AG04449 (cell line): ENCODE measurements around the gene ARMC12.

Source experiments
- CTCF ChIA-PET: fragments of 350-600 bp; formaldehyde crosslinking; extraction: SDS; loops from one replicate; lab custom pipeline; 2021; ENCODE audit warnings: antibody characterized with exemption; lab: Yijun Ruan, JAX
- POLR2A ChIA-PET: fragments of 400-600, 350-600 bp; formaldehyde crosslinking; extraction: SDS; loops from one replicate; lab custom pipeline; 2020; ENCODE audit warnings: antibody characterized with exemption, inconsistent platforms; lab: Yijun Ruan, JAX
- DNase-seq: peaks from one replicate; pipeline ENCODE4 v3.0.0-alpha.2; 2010; ENCODE audit warnings: low read depth, low spot score
- H3K4me3 ChIP-seq: 2 replicates; pipeline ENCODE4 v1.5.1; 2011; ENCODE audit warnings: low read depth, mild to moderate bottlenecking, control low read depth, low read length
- CTCF ChIP-seq: IDR thresholded peaks from one replicate; pipeline ENCODE4 v1.5.1; 2011; ENCODE audit warnings: mild to moderate bottlenecking, moderate library complexity, low read length, control low read depth, inconsistent platforms; ENCODE audit not compliant: insufficient read depth; ENCODE audit errors: missing control alignments

ARMC12 gene

GRCh38 chr6:35780719-35781118 is 43.9 kb downstream of the ARMC12 start, which contains the start of gene CLPSL1:
TSS of gene CLPSL1 (plus strand) at chr6:35781019. CDS start at chr6:35781111, 92 bp downstream.
- DNase-seq = no peak
- no peak within 1 kb of the TSS for H3K4me3 ChIP-seq
- ChIA-PET CTCF (no interaction called here), POLR2A (no interaction called here)
- no peak for TF ChIP-seq CTCF

GRCh38 chr6:35781290-35781689 is 44.5 kb downstream of the ARMC12 start:
- ChIA-PET CTCF (no interaction called here), POLR2A (no interaction called here)
- no peak overlapping the region for H3K4me3 ChIP-seq
- no peak for DNase-seq
- no peak for TF ChIP-seq CTCF

- CTCF ChIA-PET = no interaction called here
- TF ChIP-seq CTCF = no peak
- no peak overlapping the region for H3K4me3 ChIP-seq
- POLR2A ChIA-PET = no interaction called here
- DNase-seq = no peak
Measured at GRCh38 chr6:35782424-35782823, 45.6 kb downstream of the ARMC12 start.

GRCh38 chr6:35784200-35784599 is 47.4 kb downstream of the ARMC12 start:
- no peak overlapping the region for H3K4me3 ChIP-seq
- TF ChIP-seq CTCF = no peak
- ChIA-PET POLR2A (no interaction called here), CTCF (interaction anchor here (1.0 kb wide), 1 partner anchor 46 kb away, joined by 3 read pairs; no protein-coding TSS in a partner anchor)
- no peak for DNase-seq

GRCh38 chr6:35786272-35786671 is 49.4 kb downstream of the ARMC12 start:
- ChIA-PET POLR2A (no interaction called here), CTCF (interaction anchor here (0.6 to 4.4 kb wide), 3 partner anchors 11 to 263 kb away, joined by 3 to 33 read pairs (median 3); partner anchors contain the start of gene CLPS)
- no peak overlapping the region for H3K4me3 ChIP-seq
- no peak for DNase-seq
- no peak for TF ChIP-seq CTCF

GRCh38 chr6:35786810-35787209 is 50.0 kb downstream of the ARMC12 start:
- TF ChIP-seq CTCF = no peak
- H3K4me3 ChIP-seq = no peak overlapping the region
- no peak for DNase-seq
- ChIA-PET CTCF (interaction anchor here (0.6 to 4.4 kb wide), 2 partner anchors 11 to 46 kb away, joined by 3 to 33 read pairs; partner anchors contain the start of gene CLPS), POLR2A (no interaction called here)
